Activated naive CD8-positive, alpha-beta T cell treated with anti-CD3 and anti-CD28 coated beads, Interleukin-2, amount 50 U/mL, for 24 hours (primary cell): ENCODE results near the gene SCNN1A.
A peak's percentile ranks its signal among the peaks of the same experiment; 100 is the strongest.
"Not testable (repeated sequence)": the region's sequence is repeated elsewhere in the genome, so short reads cannot be mapped to it uniquely, and the experiment has no call there.

Experiments used
- ATAC-seq: fragments of 150-1000 bp; cut with Tn5 transposase; one replicate; pipeline ENCODE4 v1.10.0; 2021
- DNase-seq: peaks from one replicate; pipeline ENCODE4 v3.0.0; 2021
- H3K27ac Mint-ChIP-seq: one replicate; pipeline ENCODE4 v1.8.0; 2021; ENCODE audit warnings: mild to moderate bottlenecking, mixed read lengths
- H3K27me3 Mint-ChIP-seq: one replicate; pipeline ENCODE4 v1.8.0; 2021; ENCODE audit warnings: mixed read lengths
- H3K36me3 Mint-ChIP-seq: one replicate; pipeline ENCODE4 v1.8.0; 2021; ENCODE audit warnings: low read depth, mixed read lengths
- H3K4me1 Mint-ChIP-seq: one replicate; pipeline ENCODE4 v1.8.0; 2021; ENCODE audit warnings: mixed read lengths
- H3K4me3 Mint-ChIP-seq: one replicate; pipeline ENCODE4 v1.8.0; 2021; ENCODE audit warnings: mild to moderate bottlenecking, moderate library complexity, mixed read lengths
- H3K9me3 Mint-ChIP-seq: one replicate; pipeline ENCODE4 v1.8.0; 2021; ENCODE audit warnings: mixed read lengths

The SCNN1A gene

DNA sequence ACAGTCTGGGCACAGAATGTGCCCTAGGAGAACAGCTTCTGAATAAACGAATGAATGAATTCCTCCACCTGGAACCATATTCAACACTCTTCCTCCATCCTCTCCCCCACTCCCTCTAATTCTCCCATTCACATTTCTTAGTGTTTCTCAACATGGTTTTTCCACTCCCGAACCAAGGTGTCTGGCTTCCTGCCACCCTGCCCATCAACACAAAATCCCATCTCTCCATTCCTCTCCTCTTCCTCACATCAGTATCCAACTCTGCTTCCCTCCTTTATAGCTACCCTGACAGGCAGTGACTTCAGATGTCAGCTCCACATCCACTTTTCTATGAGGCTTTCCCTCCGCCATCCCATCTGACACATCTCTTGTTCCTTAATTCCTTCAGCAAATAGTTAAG is 36.4 kb downstream of the SCNN1A start:
- Mint-ChIP-seq H3K36me3 (peaks cover 12% of the 10 kb centered on the region), H3K4me3 (no peak overlapping the region), H3K27me3 (no peaks in the 10 kb centered on the region), H3K9me3 (no peaks in the 10 kb centered on the region), H3K4me1 (peaks cover 21% of the 10 kb centered on the region), H3K27ac (no peak overlapping the region)
- no peak for ATAC-seq
- no peak for DNase-seq

DNA sequence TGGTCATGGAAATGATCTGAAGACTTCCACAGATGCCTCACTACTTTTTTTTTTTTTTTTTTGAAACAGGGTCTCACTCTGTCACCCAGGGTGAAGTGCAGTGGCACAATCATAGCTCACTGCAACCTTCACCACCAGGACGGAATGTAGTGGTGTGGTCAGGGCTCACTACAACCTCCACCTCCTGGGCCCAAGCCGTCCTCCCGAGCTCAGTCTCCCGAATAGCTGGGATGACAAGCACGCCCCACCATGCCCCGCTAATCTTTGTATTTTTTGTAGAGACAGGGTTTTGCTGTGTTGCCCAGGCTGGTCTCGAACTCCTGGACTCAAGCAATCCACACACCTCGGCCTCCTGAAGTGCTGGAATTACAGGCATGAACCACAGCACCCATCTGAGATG is 36.8 kb downstream of the SCNN1A start:
- not testable (repeated sequence) for DNase-seq, ATAC-seq, H3K4me3 Mint-ChIP-seq, H3K27ac Mint-ChIP-seq, H3K27me3 Mint-ChIP-seq, H3K9me3 Mint-ChIP-seq
- peaks cover 18% of the 10 kb centered on the region for H3K4me1 Mint-ChIP-seq
- peaks cover 16% of the 10 kb centered on the region for H3K36me3 Mint-ChIP-seq

DNA sequence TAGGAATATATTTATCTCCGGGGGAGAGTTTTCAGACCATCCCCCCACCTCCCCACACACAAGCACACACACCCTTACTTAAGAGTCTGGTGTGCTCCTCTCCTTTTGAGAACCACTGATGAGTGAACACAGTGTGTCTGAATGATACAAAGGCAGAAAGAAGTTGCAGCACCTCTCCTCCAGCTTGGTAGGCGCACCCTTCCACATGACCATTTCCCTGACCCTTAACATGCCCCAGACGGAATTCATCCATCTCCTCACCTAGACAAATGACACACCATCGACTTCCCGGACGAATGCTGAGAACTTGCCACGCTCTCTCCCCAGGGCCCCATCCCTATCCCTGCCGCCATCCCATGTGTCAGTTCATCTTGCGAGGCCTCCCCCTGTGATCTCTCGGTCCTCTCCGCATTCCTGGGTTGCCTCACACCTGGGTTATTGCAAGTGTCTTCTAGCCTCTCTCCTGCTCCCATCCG is 37.4 kb downstream of the SCNN1A start:
- H3K9me3 Mint-ChIP-seq: no peaks in the 10 kb centered on the region
- no peak for DNase-seq
- peaks cover 13% of the 10 kb centered on the region for H3K4me1 Mint-ChIP-seq
- no peak overlapping the region for H3K27ac Mint-ChIP-seq
- no peak overlapping the region for H3K4me3 Mint-ChIP-seq
- H3K27me3 Mint-ChIP-seq: no peaks in the 10 kb centered on the region
- peaks cover 20% of the 10 kb centered on the region for H3K36me3 Mint-ChIP-seq
- ATAC-seq: no peak

DNA sequence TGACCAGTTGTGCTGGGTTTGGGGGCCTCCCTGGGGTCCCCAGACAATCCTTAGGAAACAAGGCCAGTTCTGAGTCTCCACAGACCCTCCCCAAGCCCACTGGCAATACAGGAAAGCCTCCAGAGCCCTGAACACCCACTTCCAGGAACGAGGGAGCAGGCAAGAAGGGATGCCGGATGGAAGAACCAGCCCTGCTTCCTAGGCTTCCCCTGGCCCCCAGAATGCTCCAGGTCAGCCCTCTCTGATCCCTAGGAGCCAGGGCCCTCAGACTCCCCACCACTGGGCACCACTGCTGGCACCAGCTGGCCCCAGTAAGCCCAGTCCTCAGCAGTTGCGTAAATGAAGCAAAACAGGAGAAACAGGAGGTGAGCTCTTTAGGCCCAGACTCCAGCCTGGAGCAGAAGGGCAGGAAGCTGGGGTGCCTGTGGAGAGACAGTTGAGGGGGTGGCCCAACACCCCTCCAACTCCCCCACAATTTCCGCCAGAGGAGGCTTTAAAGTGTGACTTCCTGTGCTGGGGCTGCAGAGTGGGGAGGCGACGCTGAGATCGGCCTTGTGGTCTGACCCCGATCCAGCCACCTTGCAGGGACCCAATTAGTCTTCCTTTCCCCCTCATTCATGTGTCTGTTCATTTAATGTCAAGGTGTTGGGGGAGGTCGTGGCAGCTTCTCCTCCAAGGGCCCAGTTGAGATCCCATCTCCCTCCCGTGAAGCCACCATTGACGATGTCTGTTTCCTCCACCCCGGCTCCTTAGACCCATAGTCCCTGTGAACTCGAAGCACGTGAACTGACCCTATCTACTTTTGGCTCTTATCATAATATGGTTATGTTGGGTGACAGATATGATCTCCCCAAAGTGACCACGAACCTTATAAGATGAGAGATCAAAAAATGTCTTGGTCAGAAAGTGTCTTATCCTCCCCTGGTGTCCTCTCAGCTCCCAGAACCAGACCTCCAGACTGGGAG is 38.2 kb downstream of the SCNN1A start:
- DNase-seq (peak; percentile 59), ATAC-seq (no peak)
- Mint-ChIP-seq H3K4me1 (peaks cover 4% of the 10 kb centered on the region), H3K36me3 (peaks cover 29% of the 10 kb centered on the region), H3K27ac (no peak overlapping the region), H3K9me3 (no peaks in the 10 kb centered on the region), H3K4me3 (no peak overlapping the region), H3K27me3 (no peaks in the 10 kb centered on the region)

DNA sequence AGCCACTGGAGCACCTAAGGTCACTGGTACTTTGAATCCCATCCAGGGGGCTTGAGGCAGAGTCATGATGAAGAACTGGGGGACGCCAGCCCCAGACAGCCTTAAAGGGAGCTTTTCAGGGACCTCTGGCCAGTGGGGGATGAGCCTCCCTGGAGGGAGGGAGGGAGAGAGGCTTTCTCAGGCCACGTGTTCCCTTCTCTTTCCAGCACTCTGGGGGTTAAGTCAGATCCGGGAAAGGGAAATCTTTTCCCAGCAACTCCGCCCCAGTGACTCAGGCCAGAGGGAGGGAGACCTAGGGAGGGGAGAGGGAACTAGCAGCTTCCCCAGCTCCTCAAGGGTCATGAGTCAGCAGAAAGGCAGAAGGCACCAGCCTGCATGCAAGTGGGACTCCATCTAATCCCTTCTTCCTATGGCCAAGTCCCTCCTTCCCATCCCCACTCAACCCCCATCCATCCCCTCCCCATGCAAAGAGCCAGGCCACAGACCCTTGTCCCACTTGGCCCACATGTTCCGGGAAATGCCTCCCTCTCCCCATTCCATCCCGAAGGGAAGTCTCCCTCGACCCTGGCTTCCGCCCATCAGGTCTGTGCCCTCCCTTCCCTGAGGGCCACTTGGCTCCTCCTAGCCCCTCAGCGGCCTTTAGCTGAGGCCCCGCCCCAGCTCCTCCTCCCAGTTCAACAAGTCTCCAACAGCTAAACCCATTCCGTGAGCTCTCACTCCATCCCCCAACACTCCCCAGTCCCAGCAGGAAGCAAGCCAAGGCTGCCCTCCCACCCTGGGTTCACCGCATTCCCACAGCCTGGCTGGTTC is 39.1 kb downstream of the SCNN1A start:
- ATAC-seq: peak; percentile 34
- Mint-ChIP-seq H3K4me1 (peaks cover 3% of the 10 kb centered on the region), H3K36me3 (peaks cover 33% of the 10 kb centered on the region), H3K27me3 (no peaks in the 10 kb centered on the region), H3K9me3 (no peaks in the 10 kb centered on the region), H3K4me3 (no peak overlapping the region), H3K27ac (no peak overlapping the region)
- DNase-seq: peak; percentile 77

DNA sequence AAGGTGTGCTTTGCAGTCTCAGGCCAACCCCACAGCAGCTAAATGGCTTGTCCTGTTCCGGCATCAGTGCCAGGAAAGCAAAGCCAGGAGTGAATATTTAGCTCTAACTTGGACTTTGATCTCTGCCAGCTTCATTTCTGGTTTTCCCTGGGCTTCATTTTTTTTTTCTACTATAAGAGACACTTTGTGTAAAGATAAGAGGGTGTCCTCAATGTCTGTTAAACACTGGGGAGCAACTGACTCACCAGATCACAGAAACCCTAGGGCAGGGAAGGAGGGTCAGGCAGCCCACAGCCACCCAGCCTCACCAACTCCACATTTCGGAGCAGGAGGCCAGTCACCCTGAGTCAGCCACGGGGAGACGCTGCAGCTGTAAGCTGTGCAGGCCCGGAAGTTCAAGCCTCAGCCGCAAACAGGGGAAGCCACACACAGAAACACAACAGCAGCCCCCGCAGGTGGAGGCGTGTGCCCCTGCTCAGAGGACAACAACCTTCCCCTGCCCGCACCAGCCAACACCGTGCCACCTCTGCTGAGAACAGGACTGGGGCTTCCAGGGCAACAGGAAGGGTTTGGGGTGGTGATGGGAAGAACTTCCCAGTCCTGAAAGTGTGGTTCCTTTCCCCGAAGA is 39.8 kb downstream of the SCNN1A start:
- DNase-seq: peak; percentile 87
- H3K4me3 Mint-ChIP-seq: no peak overlapping the region
- peaks cover 8% of the 10 kb centered on the region for H3K4me1 Mint-ChIP-seq
- H3K27me3 Mint-ChIP-seq: no peaks in the 10 kb centered on the region
- no peaks in the 10 kb centered on the region for H3K9me3 Mint-ChIP-seq
- H3K36me3 Mint-ChIP-seq: peaks cover 40% of the 10 kb centered on the region
- no peak overlapping the region for H3K27ac Mint-ChIP-seq
- ATAC-seq: peak; percentile 85

DNA sequence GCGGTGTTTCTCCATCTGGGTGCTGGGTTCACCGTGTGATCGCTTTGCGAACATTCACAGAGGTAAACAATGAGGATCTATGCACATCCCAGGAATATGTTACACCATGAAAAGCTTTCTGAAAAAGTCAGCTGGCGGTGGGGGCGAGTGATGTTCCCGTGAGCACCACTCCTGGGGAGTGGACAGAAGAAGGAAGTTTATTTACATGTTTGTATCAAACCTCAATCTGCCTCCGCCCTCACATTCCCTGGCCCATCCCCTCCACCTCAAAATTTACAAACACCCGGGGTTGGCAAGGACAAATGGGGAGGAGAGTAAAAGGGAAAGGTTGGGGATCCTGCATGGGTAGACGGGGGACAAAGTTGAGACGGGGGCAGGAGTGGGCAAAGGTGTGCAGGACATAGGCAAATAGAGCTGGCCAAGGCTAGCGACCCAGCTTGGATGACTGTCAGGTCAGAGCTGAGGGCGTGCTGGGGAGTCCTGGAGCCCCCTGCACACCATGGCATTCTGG is 40.4 kb downstream of the SCNN1A start:
- Mint-ChIP-seq H3K4me3 (no peak overlapping the region), H3K27me3 (no peaks in the 10 kb centered on the region), H3K4me1 (peaks cover 12% of the 10 kb centered on the region), H3K27ac (no peak overlapping the region), H3K36me3 (peaks cover 46% of the 10 kb centered on the region), H3K9me3 (no peaks in the 10 kb centered on the region)
- ATAC-seq (no peak), DNase-seq (no peak)

DNA sequence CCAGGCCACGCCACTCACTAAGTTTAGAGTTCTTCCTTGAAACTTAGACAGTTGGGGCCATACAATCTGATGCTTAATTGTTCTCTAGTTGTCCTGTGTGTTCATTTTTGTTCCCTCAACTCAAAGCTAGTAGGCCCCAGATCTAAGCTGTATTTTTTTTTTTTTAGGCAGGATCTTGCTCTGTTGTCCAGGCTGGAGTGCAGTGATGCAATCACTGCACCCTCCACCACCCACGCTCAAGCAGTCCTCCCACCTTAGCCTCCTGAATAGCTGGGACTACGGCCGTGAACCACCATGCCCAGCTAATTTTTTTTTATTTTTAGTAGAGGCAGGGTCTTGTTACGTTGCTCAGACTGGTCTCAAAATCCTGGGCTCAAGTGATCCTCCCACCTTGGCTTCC is 41.0 kb downstream of the SCNN1A start:
- Mint-ChIP-seq H3K4me3 (no peak overlapping the region), H3K27ac (peak overlapping the region; percentile 82), H3K36me3 (peaks cover 46% of the 10 kb centered on the region), H3K4me1 (peaks cover 16% of the 10 kb centered on the region), H3K9me3 (no peaks in the 10 kb centered on the region), H3K27me3 (no peaks in the 10 kb centered on the region)
- DNase-seq: no peak
- no peak for ATAC-seq

DNA sequence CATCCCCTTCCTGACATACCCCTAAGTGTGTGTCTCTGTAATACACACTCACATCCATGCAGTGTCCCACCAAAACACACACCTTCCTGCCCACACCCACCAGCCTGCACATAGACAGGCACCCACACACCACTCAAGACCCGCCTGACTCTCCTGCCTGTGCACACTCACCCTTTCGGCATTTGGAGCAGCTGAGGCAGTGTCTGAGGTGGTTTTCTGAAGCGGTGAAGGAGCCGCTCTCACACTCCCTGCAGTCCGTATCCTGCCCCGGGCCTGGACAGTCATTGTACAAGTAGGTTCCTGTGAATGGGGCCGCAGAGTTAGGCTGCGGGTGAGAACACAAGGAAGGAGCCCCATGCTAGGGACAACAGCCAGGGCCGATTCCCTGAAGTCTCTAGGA is 41.8 kb downstream of the SCNN1A start:
- Mint-ChIP-seq H3K9me3 (no peaks in the 10 kb centered on the region), H3K4me3 (peak overlapping the region; percentile 52), H3K4me1 (peaks cover 16% of the 10 kb centered on the region), H3K27me3 (no peaks in the 10 kb centered on the region), H3K27ac (peak overlapping the region; percentile 82), H3K36me3 (peaks cover 46% of the 10 kb centered on the region)
- DNase-seq: peak; percentile 55
- ATAC-seq: peak; percentile 39

DNA sequence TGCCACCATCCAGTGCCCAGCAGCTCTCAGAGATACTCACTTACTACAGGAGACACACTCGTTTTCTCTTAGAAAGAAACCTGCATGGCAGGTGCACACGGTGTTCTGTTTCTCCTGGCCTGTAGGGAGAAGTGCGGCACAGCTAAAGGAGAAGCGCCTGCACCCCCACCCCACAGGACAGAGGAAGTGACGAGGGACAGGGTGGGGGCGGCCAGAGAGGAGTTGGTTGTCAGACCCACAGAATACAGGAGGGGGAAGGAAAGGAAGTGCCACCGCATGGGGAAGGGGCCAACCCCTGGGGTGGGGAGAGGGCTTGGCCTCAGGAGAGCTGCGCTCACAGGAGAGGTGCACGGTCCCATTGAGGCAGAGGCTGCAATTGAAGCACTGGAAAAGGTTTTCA is 42.3 kb downstream of the SCNN1A start:
- Mint-ChIP-seq H3K27ac (peak overlapping the region; percentile 78), H3K4me1 (peaks cover 17% of the 10 kb centered on the region), H3K9me3 (no peaks in the 10 kb centered on the region), H3K4me3 (peak overlapping the region; percentile 52), H3K27me3 (no peaks in the 10 kb centered on the region), H3K36me3 (peaks cover 46% of the 10 kb centered on the region)
- DNase-seq: peak; percentile 35
- no peak for ATAC-seq

DNA sequence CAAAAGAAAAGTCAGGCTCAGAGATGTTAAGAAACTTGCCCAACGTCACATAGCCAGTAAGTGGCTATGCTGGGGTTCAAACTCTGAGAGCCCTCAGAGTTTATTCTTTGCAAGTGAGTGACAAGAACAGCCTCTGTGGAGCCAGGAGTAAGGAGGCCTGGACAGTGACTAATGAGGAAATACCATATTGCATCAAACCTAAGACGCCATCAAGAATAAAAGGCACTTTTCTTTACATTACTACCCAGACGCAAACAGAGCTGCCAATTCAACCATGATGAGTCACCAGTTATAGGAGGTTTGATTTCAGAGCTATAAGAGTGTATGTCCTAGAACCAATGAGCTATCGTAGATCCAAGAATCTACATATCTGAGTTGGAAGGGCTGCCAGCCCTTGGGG is 42.9 kb downstream of the SCNN1A start:
- Mint-ChIP-seq H3K4me3 (no peak overlapping the region), H3K27ac (peak overlapping the region; percentile 78), H3K4me1 (peaks cover 19% of the 10 kb centered on the region), H3K9me3 (no peaks in the 10 kb centered on the region), H3K27me3 (no peaks in the 10 kb centered on the region), H3K36me3 (peaks cover 46% of the 10 kb centered on the region)
- DNase-seq (no peak), ATAC-seq (no peak)

DNA sequence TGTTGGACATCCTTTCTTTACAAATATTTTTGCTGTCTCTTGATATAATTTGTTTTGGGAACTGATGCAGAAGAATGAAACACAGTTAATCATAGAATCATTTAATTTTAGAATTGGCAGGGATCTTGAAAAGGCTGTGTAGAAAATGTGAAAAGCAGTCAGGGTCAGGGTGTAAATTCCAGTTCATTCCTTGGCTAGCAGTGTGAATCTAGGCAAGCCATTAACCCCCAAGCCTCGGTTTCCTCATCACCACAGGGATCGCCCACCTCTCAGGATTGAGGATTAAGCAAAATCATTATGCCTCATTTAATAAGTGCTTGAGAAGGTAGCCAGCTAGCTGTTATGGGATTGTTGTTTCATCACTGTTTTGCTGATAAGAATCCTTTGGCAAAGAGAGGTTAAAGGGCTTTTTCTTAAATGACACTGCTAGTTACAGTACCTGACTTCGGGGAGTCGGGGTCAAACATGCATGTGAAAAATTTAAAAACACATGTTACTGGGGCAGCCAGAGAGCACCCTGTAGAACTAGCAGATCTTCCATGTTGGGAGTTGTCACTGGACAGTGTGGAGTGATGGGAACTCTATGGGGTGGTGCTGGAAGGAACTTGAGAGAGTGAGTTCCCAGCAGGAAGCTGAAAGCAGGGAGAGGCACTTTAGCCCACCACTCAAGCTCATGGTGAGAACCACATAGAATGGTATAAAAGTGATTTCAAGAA is 44.2 kb downstream of the SCNN1A start:
- peak overlapping the region; percentile 81 for H3K27ac Mint-ChIP-seq
- H3K27me3 Mint-ChIP-seq: no peaks in the 10 kb centered on the region
- no peak overlapping the region for H3K4me3 Mint-ChIP-seq
- no peaks in the 10 kb centered on the region for H3K9me3 Mint-ChIP-seq
- no peak for DNase-seq
- peaks cover 46% of the 10 kb centered on the region for H3K36me3 Mint-ChIP-seq
- H3K4me1 Mint-ChIP-seq: peaks cover 28% of the 10 kb centered on the region
- ATAC-seq: no peak

DNA sequence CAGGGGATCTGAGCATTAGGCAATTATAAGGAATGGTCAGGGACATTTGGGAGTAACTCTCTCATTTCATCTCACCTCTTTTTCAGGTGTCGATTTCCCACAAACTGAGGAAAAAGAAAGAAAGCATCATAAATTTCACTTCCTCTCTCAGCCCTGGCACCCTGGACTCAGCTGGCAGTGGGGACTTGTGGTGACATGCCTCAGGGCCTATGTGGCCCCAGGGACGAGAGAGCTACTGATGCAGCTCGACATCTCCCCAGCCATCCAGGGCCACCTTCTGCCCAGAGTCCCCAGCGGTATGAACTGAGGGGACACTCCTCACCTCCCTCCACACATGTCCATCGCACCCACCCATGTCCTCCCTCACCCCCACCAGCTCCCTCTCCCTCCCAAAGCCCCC is 45.2 kb downstream of the SCNN1A start:
- no peaks in the 10 kb centered on the region for H3K9me3 Mint-ChIP-seq
- no peak overlapping the region for H3K4me3 Mint-ChIP-seq
- H3K27ac Mint-ChIP-seq: no peak overlapping the region
- DNase-seq (no peak), ATAC-seq (no peak)
- no peaks in the 10 kb centered on the region for H3K27me3 Mint-ChIP-seq
- peaks cover 35% of the 10 kb centered on the region for H3K4me1 Mint-ChIP-seq
- H3K36me3 Mint-ChIP-seq: peaks cover 43% of the 10 kb centered on the region

DNA sequence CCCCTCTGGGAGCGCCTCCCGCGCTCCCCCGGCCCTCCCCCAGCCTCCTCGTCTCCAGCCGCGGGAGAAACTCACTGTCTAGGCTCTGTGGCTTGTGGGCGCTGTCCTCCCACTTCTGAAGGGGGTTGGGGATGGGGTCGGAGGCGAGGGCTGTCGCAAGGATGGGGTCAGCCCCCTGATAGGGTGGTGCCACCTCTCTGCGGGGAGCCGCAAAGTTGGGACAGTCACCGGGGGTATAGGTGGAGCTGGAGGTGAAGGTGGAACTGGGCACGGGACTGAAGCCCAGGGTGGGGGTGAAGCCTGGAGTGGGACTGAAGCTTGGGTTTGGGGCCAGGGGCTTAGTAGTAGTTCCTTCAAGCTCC is 45.7 kb downstream of the SCNN1A start:
- Mint-ChIP-seq H3K9me3 (no peaks in the 10 kb centered on the region), H3K4me3 (no peak overlapping the region), H3K36me3 (peaks cover 38% of the 10 kb centered on the region), H3K27me3 (no peaks in the 10 kb centered on the region), H3K4me1 (peaks cover 40% of the 10 kb centered on the region), H3K27ac (no peak overlapping the region)
- DNase-seq (no peak), ATAC-seq (no peak)
